H1 (cell line): ENCODE measurements around the gene STIM1. TPM values are rescaled to one million over a fixed set of nuclear protein-coding genes. Genes with fewer than 3 reads are reported as not detected.

Experiments used
- CREB1 ChIP-seq: IDR thresholded peaks from 2 replicates; pipeline ENCODE4 v1.6.1; 2012; ENCODE audit warnings: inconsistent platforms
- JUN ChIP-seq: IDR thresholded peaks from 2 replicates; pipeline ENCODE4 v1.6.1; 2011; ENCODE audit warnings: low read depth, mild to moderate bottlenecking, improper control_type of control experiment, low read length
- KDM4A ChIP-seq: IDR thresholded peaks from one replicate; pipeline ENCODE4 v1.7.1; 2012; ENCODE audit warnings: low read depth, mild to moderate bottlenecking, moderate library complexity, low read length, inconsistent platforms; ENCODE audit not compliant: severe bottlenecking
- POLR2A ChIP-seq, 2 experiments: IDR thresholded peaks; 1 replicate in 1 of 2; 2 replicates in 1 of 2; pipeline ENCODE4 v1.6.1; 2011; ENCODE audit warnings: low read depth in 2 of 2, low read length in 2 of 2, mild to moderate bottlenecking in 2 of 2; ENCODE audit errors: control extremely low read depth in 1 of 2
- POLR2AphosphoS5 ChIP-seq: IDR thresholded peaks from 2 replicates; pipeline ENCODE4 v1.6.1; 2011; ENCODE audit warnings: low read depth, low read length
- RBBP5 ChIP-seq: IDR thresholded peaks from 2 replicates; pipeline ENCODE4 v1.7.1; 2012; ENCODE audit warnings: low read depth, mild to moderate bottlenecking, inconsistent platforms, low read length, moderate library complexity, borderline replicate concordance
- SIN3A ChIP-seq, 2 experiments: IDR thresholded peaks in 1 of 2; conservative IDR thresholded peaks in 1 of 2; 2 replicates each; pipeline ENCODE4 v1.6.1; 2011 to 2012; ENCODE audit warnings: low read length in 2 of 2, improper control_type of control experiment in 1 of 2, low read depth in 1 of 2, mild to moderate bottlenecking in 1 of 2
- SIRT6 ChIP-seq: IDR thresholded peaks from one replicate; pipeline ENCODE4 v1.7.1; 2012; ENCODE audit warnings: low read length, inconsistent platforms
- SP4 ChIP-seq: IDR thresholded peaks from 2 replicates; pipeline ENCODE4 v1.6.1; 2012; ENCODE audit warnings: low read length, inconsistent platforms
- TAF7 ChIP-seq: optimal IDR thresholded peaks from 2 replicates; pipeline ENCODE3; 2011; ENCODE audit warnings: low read depth, mild to moderate bottlenecking, inconsistent platforms, low read length, moderate library complexity, borderline replicate concordance
- TBP ChIP-seq: IDR thresholded peaks from 2 replicates; pipeline ENCODE4 v1.6.1; 2011; ENCODE audit warnings: low read depth, low read length, improper control_type of control experiment
- TCF12 ChIP-seq: IDR thresholded peaks from 2 replicates; pipeline ENCODE4 v1.6.1; 2011; ENCODE audit warnings: low read depth, mild to moderate bottlenecking, low read length
- TEAD4 ChIP-seq: IDR thresholded peaks from 2 replicates; pipeline ENCODE4 v1.6.1; 2012; ENCODE audit warnings: low read depth, low read length, inconsistent platforms, mixed read lengths
- YY1 ChIP-seq: IDR thresholded peaks from 2 replicates; pipeline ENCODE4 v1.6.1; 2011; ENCODE audit warnings: low read depth, mild to moderate bottlenecking, low read length
- ZNF274 ChIP-seq: IDR thresholded peaks from 2 replicates; pipeline ENCODE4 v1.7.0; 2012; ENCODE audit warnings: low read length, borderline replicate concordance; ENCODE audit errors: extremely low read depth
- polyA plus RNA-seq, 7 experiments: library from polyadenylated mRNA; depleted of rRNA in 3 of 7; stranded (reverse) in 5 of 7; unstranded in 2 of 7; fragments of >200 nt in 5 of 7; fragments of 200-250 nt in 2 of 7; gene quantifications; 1 replicate in 5 of 7; 2 replicates in 1 of 7; 4 replicates in 1 of 7; pipeline versions ENCODE4 v1.2.1 to v1.2.3, GENCODE V29; 2011 to 2013; ENCODE audit warnings: missing spikeins in 2 of 7, mixed read lengths in 2 of 7
- total RNA-seq: library from RNA; stranded (reverse); fragmentation: NEBNext Ultra II Directional; extraction: Animal tissue kit (Norgen Biotek cat#: 25700); gene quantifications from 2 replicates; pipeline ENCODE4 v1.2.1, GENCODE V29; 2021
- TF ChIP-seq, protein P1 (sequence below), 3 experiments: IDR thresholded peaks; 1 replicate in 2 of 3; 2 replicates in 1 of 3; pipeline versions ENCODE4 v1.5.1 to v1.6.1; 2011; ENCODE audit warnings: low read length in 3 of 3, mild to moderate bottlenecking in 3 of 3, inconsistent platforms in 2 of 3, low read depth in 1 of 3, moderate library complexity in 1 of 3; ENCODE audit not compliant: insufficient read depth in 1 of 3; ENCODE audit errors: control extremely low read depth in 1 of 3
- TF ChIP-seq, protein P2 (sequence below): IDR thresholded peaks from 2 replicates; pipeline ENCODE4 v1.6.1; 2011; ENCODE audit warnings: low read length, improper control_type of control experiment
- TF ChIP-seq, protein P3 (sequence below): IDR thresholded peaks from 2 replicates; pipeline ENCODE4 v1.6.1; 2012; ENCODE audit warnings: low read length, inconsistent platforms
- TF ChIP-seq, protein P4 (sequence below): IDR thresholded peaks from 2 replicates; pipeline ENCODE4 v1.6.1; 2011; ENCODE audit warnings: low read depth, mild to moderate bottlenecking, low read length; ENCODE audit not compliant: insufficient read depth

STIM1 gene
- total and polyA plus RNA-seq, 2 of the 8 experiments (the other 6 are each of a cell fraction or from before 2014, with no cell fraction given): 11.1 to 12.2 TPM

DNA sequence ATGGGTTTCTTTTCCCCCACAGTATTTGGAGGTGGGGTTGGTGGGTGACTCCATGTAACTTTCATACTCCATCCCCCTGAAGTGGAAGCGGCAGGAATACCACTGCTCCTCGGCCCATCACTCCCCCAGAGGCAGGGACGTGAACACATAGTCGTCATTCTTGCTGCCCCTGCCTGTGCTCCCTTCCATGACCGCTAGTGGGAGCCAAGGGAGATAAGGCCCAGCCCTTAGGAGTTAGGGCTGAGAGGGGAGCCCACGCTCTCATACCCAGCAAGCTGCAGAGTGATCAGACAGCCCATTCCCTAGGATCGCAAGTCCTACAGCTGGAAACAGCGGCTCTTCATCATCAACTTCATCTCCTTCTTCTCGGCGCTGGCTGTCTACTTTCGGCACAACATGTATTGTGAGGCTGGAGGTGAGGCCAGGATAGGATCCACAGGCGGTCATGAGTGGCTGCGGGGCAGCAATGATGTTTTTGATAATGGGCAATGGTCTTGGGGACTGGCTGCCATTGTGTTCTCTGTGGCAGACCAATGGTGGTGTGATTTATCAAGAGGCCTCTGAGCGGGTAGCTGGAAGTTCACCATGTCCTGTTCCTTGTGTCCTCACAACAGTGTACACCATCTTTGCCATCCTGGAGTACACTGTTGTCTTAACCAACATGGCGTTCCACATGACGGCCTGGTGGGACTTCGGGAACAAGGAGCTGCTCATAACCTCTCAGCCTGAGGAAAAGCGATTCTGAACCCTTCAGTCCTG is 30.6 kb upstream of the STIM1 start (continued):
- TF ChIP-seq ZNF274 (no peak), KDM4A (no peak), TEAD4 (peak; percentile 65; the same call in 1 of the 2 replicates), YY1 (0 out of 2 replicates have a peak, but pooled peaks have one; percentile 32), RBBP5 (no peak), POLR2A (IDR thresholded peaks at IDR 0.05; ENCODE audit: control extremely low read depth in 1 of 2, low read depth in 2 of 2, low read length in 2 of 2) (peak; percentile 48 to 60), JUN (no peak), TBP (peak; percentile 46; the same call in 1 of the 2 replicates), SIRT6 (no peak), TAF7 (no peak), POLR2AphosphoS5 (peak; percentile 75), CREB1 (peak; percentile 70), SIN3A (conservative IDR thresholded peaks at IDR 0.05 in 1 of 2, IDR thresholded peaks at IDR 0.05 in 1 of 2; ENCODE audit: low read depth in 1 of 2, low read length in 2 of 2) (peak in 1 of 2 experiments; percentile 55; a peak in 1 of 4 replicates), TCF12 (no peak), SP4 (no peak)
- TF ChIP-seq, protein P1, sequence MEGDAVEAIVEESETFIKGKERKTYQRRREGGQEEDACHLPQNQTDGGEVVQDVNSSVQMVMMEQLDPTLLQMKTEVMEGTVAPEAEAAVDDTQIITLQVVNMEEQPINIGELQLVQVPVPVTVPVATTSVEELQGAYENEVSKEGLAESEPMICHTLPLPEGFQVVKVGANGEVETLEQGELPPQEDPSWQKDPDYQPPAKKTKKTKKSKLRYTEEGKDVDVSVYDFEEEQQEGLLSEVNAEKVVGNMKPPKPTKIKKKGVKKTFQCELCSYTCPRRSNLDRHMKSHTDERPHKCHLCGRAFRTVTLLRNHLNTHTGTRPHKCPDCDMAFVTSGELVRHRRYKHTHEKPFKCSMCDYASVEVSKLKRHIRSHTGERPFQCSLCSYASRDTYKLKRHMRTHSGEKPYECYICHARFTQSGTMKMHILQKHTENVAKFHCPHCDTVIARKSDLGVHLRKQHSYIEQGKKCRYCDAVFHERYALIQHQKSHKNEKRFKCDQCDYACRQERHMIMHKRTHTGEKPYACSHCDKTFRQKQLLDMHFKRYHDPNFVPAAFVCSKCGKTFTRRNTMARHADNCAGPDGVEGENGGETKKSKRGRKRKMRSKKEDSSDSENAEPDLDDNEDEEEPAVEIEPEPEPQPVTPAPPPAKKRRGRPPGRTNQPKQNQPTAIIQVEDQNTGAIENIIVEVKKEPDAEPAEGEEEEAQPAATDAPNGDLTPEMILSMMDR (IDR thresholded peaks at IDR 0.05; ENCODE audit: control extremely low read depth in 1 of 3, insufficient read depth in 1 of 3, low read depth in 1 of 3, low read length in 3 of 3): peak; percentile 99 to 100 (median 100)
- TF ChIP-seq, protein P2, sequence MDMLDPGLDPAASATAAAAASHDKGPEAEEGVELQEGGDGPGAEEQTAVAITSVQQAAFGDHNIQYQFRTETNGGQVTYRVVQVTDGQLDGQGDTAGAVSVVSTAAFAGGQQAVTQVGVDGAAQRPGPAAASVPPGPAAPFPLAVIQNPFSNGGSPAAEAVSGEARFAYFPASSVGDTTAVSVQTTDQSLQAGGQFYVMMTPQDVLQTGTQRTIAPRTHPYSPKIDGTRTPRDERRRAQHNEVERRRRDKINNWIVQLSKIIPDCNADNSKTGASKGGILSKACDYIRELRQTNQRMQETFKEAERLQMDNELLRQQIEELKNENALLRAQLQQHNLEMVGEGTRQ: no peak
- TF ChIP-seq, protein P3, sequence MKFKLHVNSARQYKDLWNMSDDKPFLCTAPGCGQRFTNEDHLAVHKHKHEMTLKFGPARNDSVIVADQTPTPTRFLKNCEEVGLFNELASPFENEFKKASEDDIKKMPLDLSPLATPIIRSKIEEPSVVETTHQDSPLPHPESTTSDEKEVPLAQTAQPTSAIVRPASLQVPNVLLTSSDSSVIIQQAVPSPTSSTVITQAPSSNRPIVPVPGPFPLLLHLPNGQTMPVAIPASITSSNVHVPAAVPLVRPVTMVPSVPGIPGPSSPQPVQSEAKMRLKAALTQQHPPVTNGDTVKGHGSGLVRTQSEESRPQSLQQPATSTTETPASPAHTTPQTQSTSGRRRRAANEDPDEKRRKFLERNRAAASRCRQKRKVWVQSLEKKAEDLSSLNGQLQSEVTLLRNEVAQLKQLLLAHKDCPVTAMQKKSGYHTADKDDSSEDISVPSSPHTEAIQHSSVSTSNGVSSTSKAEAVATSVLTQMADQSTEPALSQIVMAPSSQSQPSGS: peak; percentile 90
- TF ChIP-seq, protein P4, sequence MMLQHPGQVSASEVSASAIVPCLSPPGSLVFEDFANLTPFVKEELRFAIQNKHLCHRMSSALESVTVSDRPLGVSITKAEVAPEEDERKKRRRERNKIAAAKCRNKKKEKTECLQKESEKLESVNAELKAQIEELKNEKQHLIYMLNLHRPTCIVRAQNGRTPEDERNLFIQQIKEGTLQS: peak; percentile 11; the same call in 1 of the 2 replicates
